HAP-1 (cell line): ENCODE measurements around the gene VASN.

ENCODE experiments used
- DNase-seq, 2 experiments: peaks; one replicate each; pipeline ENCODE4 v3.0.0-alpha.2; 2016 to 2020; ENCODE audit warnings: low spot score in 2 of 2
- H3K27me3 ChIP-seq: fragments of 250-450 bp; sonication (Bioruptor Pico); 2 replicates; pipeline ENCODE4 v1.5.1; 2020; ENCODE audit warnings: low read depth, mild to moderate bottlenecking, moderate library complexity
- H3K36me3 ChIP-seq: fragments of 250-450 bp; sonication (Bioruptor Pico); replicated peaks from 2 replicates; pipeline ENCODE4 v1.5.1; 2020; ENCODE audit warnings: mild to moderate bottlenecking
- H3K4me1 ChIP-seq: fragments of 250-450 bp; sonication (Bioruptor Pico); 2 replicates; pipeline ENCODE4 v1.5.1; 2020; ENCODE audit warnings: mild to moderate bottlenecking
- H3K4me3 ChIP-seq: fragments of 250-450 bp; sonication (Bioruptor Pico); 2 replicates; pipeline ENCODE4 v1.5.1; 2020; ENCODE audit warnings: mild to moderate bottlenecking, moderate library complexity
- H3K9me3 ChIP-seq: fragments of 250-450 bp; sonication (Bioruptor Pico); 2 replicates; pipeline ENCODE4 v1.5.1; 2020; ENCODE audit warnings: mild to moderate bottlenecking, moderate library complexity
- in situ Hi-C: fragments of 300-500 bp; cut with MboI; formaldehyde crosslinking; loops from 3 replicates; pipeline ENCODE4 v1.14.3; 2020; ENCODE audit warnings: low sequenced_read_pairs, inconsistent platforms, mixed read lengths

VASN gene

DNA sequence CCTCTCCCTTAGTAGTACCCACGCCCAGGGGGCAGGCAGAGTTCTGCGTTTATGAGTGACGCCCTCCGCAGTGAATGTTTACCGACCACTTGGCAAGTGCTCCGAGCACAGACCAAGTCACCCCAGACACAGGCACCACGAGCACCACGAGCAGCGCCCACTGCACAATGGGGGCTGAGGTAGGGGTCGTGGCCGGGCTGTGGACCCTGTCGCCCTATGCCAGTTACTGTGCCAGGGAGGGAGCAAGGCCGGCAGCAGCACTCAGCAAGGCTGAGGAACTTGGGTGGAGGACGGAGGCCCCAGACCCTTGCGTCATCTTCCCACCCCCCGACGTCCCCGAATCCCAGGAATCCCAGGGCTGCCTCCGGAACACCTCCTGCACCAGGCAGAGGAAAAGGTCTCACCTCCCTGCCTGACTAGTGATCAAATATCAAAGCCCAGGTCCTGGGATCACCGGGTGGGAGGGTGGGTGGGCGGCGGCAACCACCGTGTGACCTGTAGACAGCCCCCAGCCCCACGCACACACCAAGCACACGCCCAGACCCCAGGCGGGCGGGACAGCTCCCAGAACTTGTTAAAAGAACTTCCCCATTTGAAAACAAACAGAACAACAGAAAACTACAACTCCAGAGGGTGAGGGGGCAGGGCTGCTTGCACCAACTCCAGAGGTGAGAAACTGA is 5.4 kb downstream of the VASN start:
- no peak for DNase-seq
- Histone ChIP-seq H3K4me1 (no peaks in the 10 kb centered on the region), H3K9me3 (no peaks in the 10 kb centered on the region), H3K4me3 (no peak overlapping the region), H3K36me3 (no peaks in the 10 kb centered on the region), H3K27me3 (no peaks in the 10 kb centered on the region)
- in situ Hi-C loops, result no loop called here

DNA sequence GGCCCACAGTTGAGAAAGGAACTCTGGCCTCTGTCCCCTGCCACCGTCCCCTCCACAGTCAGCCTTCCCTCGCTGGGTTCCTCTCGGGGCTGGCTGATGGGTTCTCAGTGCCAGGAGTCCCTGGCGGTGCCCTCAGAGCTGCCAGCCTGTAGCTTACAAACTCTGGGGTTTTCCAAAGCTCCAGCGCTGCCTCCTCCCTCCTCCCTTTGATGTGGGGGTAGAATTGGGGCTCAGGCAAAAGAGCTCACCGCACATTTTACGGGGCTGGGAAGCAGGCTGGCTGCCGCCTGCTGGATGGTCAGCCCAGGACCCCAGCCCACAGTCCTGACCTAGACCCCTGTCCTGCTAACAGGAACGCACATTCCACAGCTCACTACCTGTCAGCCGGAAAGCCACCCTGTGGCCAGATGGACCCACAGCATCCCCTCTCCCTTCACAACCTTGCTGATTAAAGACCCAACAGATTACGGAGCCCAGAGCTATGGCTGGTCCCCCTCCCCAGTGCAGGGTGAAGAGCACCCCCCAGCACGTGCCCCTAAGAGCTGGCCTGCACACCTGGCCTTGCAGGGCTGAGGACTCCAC is 6.0 kb downstream of the VASN start:
- H3K36me3 ChIP-seq, result no peaks in the 10 kb centered on the region
- no peak overlapping the region for H3K4me3 ChIP-seq
- in situ Hi-C loops, result no loop called here
- H3K27me3 ChIP-seq, result no peaks in the 10 kb centered on the region
- no peaks in the 10 kb centered on the region for H3K4me1 ChIP-seq
- no peak for DNase-seq
- no peaks in the 10 kb centered on the region for H3K9me3 ChIP-seq

DNA sequence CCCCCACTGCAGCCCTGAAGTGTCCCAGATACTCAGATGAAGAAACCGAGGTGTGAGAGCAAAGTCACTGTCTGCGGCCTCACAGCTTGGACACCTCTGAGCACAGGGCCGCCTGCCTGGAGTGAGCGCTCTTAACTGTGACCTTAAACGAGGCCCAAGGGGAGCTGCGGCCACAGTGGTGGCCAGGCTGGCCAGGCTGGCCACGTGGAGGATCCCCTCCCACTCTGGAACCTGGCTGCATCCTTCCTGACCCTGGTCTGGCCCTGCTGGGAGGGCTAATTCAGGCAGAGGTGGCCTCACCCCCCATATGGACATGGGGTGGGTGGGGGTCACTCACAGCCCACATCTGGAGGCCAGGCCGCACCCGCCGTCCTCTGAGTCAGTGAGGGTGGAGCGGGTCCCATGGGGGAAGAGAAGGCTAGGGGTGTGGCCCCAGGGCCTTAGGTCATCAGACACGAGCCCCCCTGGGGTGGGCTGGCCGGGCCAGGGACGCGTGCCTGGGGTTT is 6.6 kb downstream of the VASN start:
- Histone ChIP-seq H3K4me3 (no peak overlapping the region), H3K9me3 (no peaks in the 10 kb centered on the region), H3K36me3 (no peaks in the 10 kb centered on the region), H3K27me3 (no peaks in the 10 kb centered on the region), H3K4me1 (no peaks in the 10 kb centered on the region)
- in situ Hi-C loops, result no loop called here
- no peak for DNase-seq

DNA sequence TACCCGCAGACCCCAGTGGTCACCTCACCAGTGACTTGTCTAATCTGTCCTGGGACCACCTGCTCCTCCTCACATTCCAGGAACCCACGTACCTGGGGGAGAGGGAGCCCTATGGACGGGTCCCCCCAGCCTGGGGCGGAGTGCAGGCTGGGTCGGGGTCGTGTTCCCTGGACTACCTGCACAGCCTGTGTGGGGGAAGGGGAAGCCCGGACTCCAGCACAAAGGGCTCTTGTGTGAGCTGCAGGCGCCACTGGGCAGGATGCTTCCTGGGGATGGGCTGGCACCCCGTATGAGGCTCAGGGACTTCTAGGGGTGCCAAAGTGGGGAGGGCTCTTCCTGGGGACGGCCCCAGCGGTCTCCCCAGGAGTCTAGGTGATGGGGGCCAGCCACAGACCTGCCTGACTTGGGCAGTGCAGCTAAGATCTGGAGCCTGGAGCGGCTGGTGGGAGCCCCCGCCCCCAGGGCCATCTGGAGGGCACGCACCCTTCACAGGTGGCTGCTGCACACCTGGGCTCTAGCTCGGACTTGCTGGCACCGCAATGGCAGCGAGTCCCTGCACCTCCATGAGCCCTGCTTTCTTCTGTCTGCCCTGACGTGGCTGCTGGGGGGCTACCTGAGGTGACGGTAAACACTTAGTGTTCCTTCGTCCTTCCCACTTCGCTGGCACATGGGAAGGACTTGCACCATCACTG is 7.5 kb downstream of the VASN start:
- H3K36me3 ChIP-seq, result no peaks in the 10 kb centered on the region
- in situ Hi-C loops, result no loop called here
- no peak overlapping the region for H3K4me3 ChIP-seq
- no peaks in the 10 kb centered on the region for H3K9me3 ChIP-seq
- H3K27me3 ChIP-seq, result no peaks in the 10 kb centered on the region
- DNase-seq, result no peak
- H3K4me1 ChIP-seq, result no peaks in the 10 kb centered on the region

DNA sequence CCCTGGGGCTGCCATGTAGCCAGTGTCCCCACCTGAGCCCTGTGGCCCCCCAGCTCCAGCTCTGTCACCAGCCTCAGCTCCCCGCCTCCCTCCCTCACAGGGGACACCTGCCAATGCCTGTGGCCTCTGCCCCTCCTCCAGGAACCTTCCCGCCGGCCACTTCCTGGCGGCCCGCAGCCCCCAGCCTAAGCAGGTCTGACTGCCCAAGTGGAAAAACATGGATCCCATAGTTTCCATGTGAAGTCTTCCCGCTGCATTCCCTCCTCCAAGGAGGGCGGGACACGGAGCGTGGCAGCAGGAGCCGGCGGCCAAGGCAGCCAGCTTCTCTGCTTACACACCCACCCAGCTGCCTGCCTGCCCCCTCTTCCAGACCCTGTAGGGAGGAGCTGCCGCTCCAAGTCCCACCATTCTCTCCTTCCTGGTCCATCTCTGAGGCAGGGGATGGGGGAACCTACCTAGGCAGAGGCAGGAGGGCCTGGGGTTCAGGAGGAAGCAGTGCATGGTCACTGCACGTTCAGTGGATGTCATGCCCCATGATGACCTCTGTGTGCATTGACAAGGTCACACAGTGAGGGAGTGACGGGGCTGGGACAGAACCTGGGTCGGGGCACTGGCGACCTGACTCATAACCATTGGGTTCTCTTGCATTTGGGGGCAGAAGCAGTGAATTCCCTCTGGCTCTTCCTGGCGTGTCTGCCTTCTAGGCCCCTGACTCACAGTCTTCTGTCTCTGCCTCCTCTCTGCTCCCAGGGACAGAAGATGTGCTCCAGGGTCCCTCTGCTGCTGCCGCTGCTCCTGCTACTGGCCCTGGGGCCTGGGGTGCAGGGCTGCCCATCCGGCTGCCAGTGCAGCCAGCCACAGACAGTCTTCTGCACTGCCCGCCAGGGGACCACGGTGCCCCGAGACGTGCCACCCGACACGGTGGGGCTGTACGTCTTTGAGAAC is 8.7 kb downstream of the VASN start:
- no peak for DNase-seq
- in situ Hi-C loops, result no loop called here
- no peaks in the 10 kb centered on the region for H3K9me3 ChIP-seq
- no peaks in the 10 kb centered on the region for H3K36me3 ChIP-seq
- H3K27me3 ChIP-seq, result no peaks in the 10 kb centered on the region
- H3K4me1 ChIP-seq, result no peaks in the 10 kb centered on the region
- H3K4me3 ChIP-seq, result no peak overlapping the region

DNA sequence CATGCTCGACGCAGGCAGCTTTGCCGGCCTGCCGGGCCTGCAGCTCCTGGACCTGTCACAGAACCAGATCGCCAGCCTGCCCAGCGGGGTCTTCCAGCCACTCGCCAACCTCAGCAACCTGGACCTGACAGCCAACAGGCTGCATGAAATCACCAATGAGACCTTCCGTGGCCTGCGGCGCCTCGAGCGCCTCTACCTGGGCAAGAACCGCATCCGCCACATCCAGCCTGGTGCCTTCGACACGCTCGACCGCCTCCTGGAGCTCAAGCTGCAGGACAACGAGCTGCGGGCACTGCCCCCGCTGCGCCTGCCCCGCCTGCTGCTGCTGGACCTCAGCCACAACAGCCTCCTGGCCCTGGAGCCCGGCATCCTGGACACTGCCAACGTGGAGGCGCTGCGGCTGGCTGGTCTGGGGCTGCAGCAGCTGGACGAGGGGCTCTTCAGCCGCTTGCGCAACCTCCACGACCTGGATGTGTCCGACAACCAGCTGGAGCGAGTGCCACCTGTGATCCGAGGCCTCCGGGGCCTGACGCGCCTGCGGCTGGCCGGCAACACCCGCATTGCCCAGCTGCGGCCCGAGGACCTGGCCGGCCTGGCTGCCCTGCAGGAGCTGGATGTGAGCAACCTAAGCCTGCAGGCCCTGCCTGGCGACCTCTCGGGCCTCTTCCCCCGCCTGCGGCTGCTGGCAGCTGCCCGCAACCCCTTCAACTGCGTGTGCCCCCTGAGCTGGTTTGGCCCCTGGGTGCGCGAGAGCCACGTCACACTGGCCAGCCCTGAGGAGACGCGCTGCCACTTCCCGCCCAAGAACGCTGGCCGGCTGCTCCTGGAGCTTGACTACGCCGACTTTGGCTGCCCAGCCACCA is 9.7 kb downstream of the VASN start:
- Histone ChIP-seq H3K27me3 (no peaks in the 10 kb centered on the region), H3K9me3 (no peaks in the 10 kb centered on the region), H3K4me3 (no peak overlapping the region), H3K36me3 (no peaks in the 10 kb centered on the region), H3K4me1 (no peaks in the 10 kb centered on the region)
- in situ Hi-C loops, result no loop called here
- no peak for DNase-seq

DNA sequence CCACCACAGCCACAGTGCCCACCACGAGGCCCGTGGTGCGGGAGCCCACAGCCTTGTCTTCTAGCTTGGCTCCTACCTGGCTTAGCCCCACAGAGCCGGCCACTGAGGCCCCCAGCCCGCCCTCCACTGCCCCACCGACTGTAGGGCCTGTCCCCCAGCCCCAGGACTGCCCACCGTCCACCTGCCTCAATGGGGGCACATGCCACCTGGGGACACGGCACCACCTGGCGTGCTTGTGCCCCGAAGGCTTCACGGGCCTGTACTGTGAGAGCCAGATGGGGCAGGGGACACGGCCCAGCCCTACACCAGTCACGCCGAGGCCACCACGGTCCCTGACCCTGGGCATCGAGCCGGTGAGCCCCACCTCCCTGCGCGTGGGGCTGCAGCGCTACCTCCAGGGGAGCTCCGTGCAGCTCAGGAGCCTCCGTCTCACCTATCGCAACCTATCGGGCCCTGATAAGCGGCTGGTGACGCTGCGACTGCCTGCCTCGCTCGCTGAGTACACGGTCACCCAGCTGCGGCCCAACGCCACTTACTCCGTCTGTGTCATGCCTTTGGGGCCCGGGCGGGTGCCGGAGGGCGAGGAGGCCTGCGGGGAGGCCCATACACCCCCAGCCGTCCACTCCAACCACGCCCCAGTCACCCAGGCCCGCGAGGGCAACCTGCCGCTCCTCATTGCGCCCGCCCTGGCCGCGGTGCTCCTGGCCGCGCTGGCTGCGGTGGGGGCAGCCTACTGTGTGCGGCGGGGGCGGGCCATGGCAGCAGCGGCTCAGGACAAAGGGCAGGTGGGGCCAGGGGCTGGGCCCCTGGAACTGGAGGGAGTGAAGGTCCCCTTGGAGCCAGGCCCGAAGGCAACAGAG is 10.5 kb downstream of the VASN start:
- in situ Hi-C loops, result no loop called here
- no peaks in the 10 kb centered on the region for H3K36me3 ChIP-seq
- H3K4me1 ChIP-seq, result no peaks in the 10 kb centered on the region
- no peak for DNase-seq
- no peaks in the 10 kb centered on the region for H3K27me3 ChIP-seq
- no peak overlapping the region for H3K4me3 ChIP-seq
- no peaks in the 10 kb centered on the region for H3K9me3 ChIP-seq

DNA sequence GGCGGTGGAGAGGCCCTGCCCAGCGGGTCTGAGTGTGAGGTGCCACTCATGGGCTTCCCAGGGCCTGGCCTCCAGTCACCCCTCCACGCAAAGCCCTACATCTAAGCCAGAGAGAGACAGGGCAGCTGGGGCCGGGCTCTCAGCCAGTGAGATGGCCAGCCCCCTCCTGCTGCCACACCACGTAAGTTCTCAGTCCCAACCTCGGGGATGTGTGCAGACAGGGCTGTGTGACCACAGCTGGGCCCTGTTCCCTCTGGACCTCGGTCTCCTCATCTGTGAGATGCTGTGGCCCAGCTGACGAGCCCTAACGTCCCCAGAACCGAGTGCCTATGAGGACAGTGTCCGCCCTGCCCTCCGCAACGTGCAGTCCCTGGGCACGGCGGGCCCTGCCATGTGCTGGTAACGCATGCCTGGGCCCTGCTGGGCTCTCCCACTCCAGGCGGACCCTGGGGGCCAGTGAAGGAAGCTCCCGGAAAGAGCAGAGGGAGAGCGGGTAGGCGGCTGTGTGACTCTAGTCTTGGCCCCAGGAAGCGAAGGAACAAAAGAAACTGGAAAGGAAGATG is 11.2 kb downstream of the VASN start:
- peaks cover 3% of the 10 kb centered on the region; the same call in 1 of the 2 replicates for H3K36me3 ChIP-seq

DNA sequence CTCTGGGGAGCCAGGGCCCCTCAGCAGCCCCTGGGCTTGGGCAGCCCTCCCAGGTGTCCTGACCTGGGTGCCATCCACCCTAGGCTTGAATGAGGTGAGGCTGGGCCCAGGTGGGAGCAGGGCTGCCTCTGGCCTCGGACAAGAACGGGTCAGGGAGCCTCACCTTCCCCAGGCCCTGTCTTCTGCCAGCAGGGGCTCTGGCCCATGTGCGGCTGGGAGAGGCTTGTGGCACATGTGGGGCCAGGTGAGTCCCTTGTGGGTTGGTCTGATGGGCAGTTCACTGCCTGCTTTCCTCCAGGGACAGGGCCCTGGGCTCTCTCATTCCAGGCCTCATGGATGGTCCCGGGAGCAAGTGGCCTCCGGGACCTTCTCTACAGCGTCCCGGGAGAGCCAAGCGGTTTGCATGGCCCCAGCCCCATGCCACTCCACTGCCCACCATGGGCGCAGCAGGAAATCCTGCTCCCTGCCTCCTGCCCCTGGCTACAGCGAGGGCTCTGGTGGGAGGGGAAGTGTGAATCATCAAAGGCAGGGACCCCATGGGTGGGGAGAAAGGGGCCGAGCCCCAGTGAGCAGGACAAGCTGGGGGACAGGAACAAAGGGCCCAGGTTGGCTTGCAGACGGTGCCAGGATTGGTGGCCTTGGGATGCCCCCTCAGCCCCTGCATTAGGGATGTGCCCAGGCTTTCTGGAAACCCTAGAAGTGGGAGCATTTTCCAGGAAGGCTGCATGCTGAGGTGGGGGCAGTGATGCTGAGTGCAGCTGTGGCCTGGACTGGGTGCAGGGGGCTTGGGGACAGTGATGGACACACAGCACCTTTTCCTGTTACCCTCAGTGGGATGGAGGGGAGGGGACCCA is 12.2 kb downstream of the VASN start:
- Histone ChIP-seq H3K4me3 (no peak overlapping the region), H3K9me3 (no peaks in the 10 kb centered on the region), H3K27me3 (no peaks in the 10 kb centered on the region), H3K36me3 (peaks cover 9% of the 10 kb centered on the region; the same call in 1 of the 2 replicates), H3K4me1 (no peaks in the 10 kb centered on the region)
- DNase-seq, result no peak
- in situ Hi-C loops, result no loop called here

More for the DNA sequence above, 11.2 kb downstream of the VASN start:
- Histone ChIP-seq H3K4me3 (no peak overlapping the region), H3K9me3 (no peaks in the 10 kb centered on the region), H3K4me1 (no peaks in the 10 kb centered on the region), H3K27me3 (no peaks in the 10 kb centered on the region)
- no peak for DNase-seq
- in situ Hi-C loops, result no loop called here

DNA sequence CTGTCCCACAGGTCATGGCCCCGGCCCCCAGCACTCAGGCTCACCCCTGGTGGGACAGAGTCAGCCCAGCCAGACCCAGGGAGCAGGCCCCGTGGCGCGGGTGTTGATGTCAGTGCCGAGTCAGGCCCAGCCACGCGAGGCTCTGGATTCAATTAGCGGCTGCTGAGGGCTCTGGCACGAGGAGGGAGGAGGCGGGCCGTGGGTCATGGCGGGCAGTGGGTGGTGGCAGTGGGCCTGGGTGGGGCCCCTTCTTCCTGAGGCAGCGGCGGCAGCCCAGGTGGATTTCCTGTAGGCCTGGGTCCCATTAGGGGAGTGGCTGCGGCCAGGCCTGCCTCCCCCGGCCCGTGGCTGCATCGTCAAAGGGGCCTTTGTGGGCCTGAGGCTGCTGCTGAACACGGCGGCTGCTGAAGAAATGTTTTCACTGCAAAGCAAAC is 12.9 kb downstream of the VASN start:
- Histone ChIP-seq H3K9me3 (no peaks in the 10 kb centered on the region), H3K4me3 (no peak overlapping the region), H3K27me3 (no peaks in the 10 kb centered on the region), H3K4me1 (no peaks in the 10 kb centered on the region), H3K36me3 (peaks cover 9% of the 10 kb centered on the region; the same call in 1 of the 2 replicates)
- no peak for DNase-seq
- in situ Hi-C loops, result no loop called here

DNA sequence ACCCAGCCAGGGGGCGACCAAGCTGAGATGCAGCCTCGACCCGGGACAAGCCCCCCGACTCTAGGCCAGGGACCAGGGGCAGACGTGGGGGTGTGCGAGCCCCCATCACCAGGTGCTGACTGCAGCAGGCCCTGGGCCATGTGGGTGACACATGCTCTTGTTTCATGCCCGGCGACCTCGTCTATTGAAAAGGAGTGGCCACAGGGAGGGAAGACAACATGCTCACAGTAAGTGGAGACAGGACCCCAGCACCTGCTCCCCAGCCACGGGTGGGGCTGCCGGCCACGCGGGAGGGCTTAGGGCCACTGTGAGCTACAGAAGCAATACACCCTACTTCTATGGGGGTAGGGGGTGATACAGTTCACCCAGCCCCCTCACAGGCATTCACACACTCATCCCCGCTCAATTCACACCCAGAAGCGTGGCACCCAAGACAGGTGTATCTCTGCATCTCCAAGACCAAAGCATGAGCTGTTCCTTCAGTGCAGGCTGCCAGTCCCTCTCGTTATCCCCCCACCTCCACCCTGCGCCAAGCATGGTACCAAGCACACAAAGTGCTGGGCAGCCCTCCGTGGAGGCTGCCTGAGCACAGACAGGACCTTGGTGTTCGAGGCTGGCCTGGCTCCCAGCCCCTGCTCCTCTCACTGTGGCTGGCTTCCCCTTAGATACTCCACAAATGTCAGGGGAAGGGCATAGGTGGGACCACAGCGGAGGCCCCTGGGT is 13.6 kb downstream of the VASN start:
- H3K9me3 ChIP-seq, result no peaks in the 10 kb centered on the region
- no peak overlapping the region for H3K4me3 ChIP-seq
- in situ Hi-C loops, result no loop called here
- DNase-seq, result no peak
- no peaks in the 10 kb centered on the region for H3K4me1 ChIP-seq
- H3K36me3 ChIP-seq, result peaks cover 9% of the 10 kb centered on the region; the same call in 1 of the 2 replicates
- H3K27me3 ChIP-seq, result no peaks in the 10 kb centered on the region
